GM21390 (cell line): ENCODE measurements around the gene MIEF2.
"Not testable (repeated sequence)": the region's sequence is repeated elsewhere in the genome, so short reads cannot be mapped to it uniquely, and the experiment has no call there.

Experiments used
- ATAC-seq: cut with Tn5 transposase; IDR thresholded peaks from one replicate; pipeline ENCODE4 v1.9.1; 2021; ENCODE audit not compliant: unreplicated experiment

The MIEF2 gene

GRCh38 chr17:18280766-18281371 lies 20.4 kb downstream of the MIEF2 start:
- ATAC-seq, result no peak

GRCh38 chr17:18281788-18282187 lies 21.3 kb downstream of the MIEF2 start:
- ATAC-seq, result no peak

- ATAC-seq, result no peak
Measured at GRCh38 chr17:18285296-18285695, 24.8 kb downstream of the MIEF2 start.

- no peak for ATAC-seq
Measured at GRCh38 chr17:18291718-18292540, 31.5 kb downstream of the MIEF2 start.

GRCh38 chr17:18298061-18298460 lies 37.6 kb downstream of the MIEF2 start:
- not testable (repeated sequence) for ATAC-seq

- no peak for ATAC-seq
Measured at GRCh38 chr17:18300725-18301480, 40.4 kb downstream of the MIEF2 start.

- not testable (repeated sequence) for ATAC-seq
Measured at GRCh38 chr17:18303206-18303605, 42.7 kb downstream of the MIEF2 start.

GRCh38 chr17:18309202-18309601 lies 48.7 kb downstream of the MIEF2 start:
- no peak for ATAC-seq

GRCh38 chr17:18314059-18314730 lies 53.7 kb downstream of the MIEF2 start:
- no peak for ATAC-seq

GRCh38 chr17:18314731-18315561 lies 54.5 kb downstream of the MIEF2 start, which contains the start of the genes SMCR8 and TOP3A:
SMCR8 (plus strand) TSS chr17:18315293; CDS start chr17:18315790, 497 bp downstream.
TOP3A (minus strand) TSS chr17:18314994; CDS start chr17:18314778, 216 bp downstream.
- ATAC-seq, result peak; percentile 83

GRCh38 chr17:18315562-18315922 lies 55.1 kb downstream of the MIEF2 start:
- no peak for ATAC-seq

- ATAC-seq, result no peak
Measured at GRCh38 chr17:18315961-18316360, 55.5 kb downstream of the MIEF2 start.
